Measurements from ENCODE around the gene ADORA3. TPM values are rescaled to one million over a fixed set of nuclear protein-coding genes. Genes with fewer than 3 reads are reported as not detected.
A peak's percentile ranks its signal among the peaks of the same experiment; 100 is the strongest.

ADORA3 gene
- total and polyA plus RNA-seq, 2 of the 4 experiments (the other 2 are of a cell fraction) = not detected

GRCh38 chr1:111552587-111552986 is 49.2 kb upstream of the ADORA3 start:
- Histone ChIP-seq H2AK5ac (ENCODE audit: low read depth, low read length) (no peak overlapping the region; the same call in 1 of the 2 replicates), H3K18ac (ENCODE audit: low read depth, low read length) (no peak overlapping the region), H3K36me3 (ENCODE audit: control insufficient read depth, insufficient read depth, low read length) (no peaks in the 10 kb centered on the region), H3K9me3 (ENCODE audit: control insufficient read depth, insufficient read depth, low read length) (no peaks in the 10 kb centered on the region), H4K91ac (ENCODE audit: insufficient read depth, low read depth, low read length) (no peak overlapping the region), H3K4me3 (ENCODE audit: insufficient read depth, low read depth, low read length) (no peak overlapping the region), H3K9me1 (ENCODE audit: insufficient read depth, low read length) (peaks cover 6% of the 10 kb centered on the region; the same call in 1 of the 2 replicates), H3K27ac (ENCODE audit: insufficient read depth, low read length) (no peak overlapping the region), H2BK5ac (ENCODE audit: low read depth, low read length, poor library complexity, severe bottlenecking) (peak overlapping the region; percentile 50), H3K4ac (ENCODE audit: low read depth, low read length) (peak overlapping the region; percentile 16; the same call in 1 of the 2 replicates), H3K56ac (ENCODE audit: extremely low read depth, insufficient read depth, low read length) (no peak overlapping the region), H3K27me3 (ENCODE audit: control insufficient read depth, insufficient read depth, low read length) (no peaks in the 10 kb centered on the region), H2AFZ (replicated peaks; ENCODE audit: low read length, poor library complexity) (no peak overlapping the region), H3K9ac (ENCODE audit: low read depth, low read length) (no peak overlapping the region), H2BK20ac (ENCODE audit: low read depth, low read length) (peak overlapping the region; percentile 47; the same call in 1 of the 2 replicates), H2AK9ac (replicated peaks; ENCODE audit: low read depth, low read length, poor library complexity) (no peak overlapping the region), H3K14ac (replicated peaks; ENCODE audit: low read depth, low read length) (0 out of 2 replicates have a peak overlapping the region, but pooled peaks have one; percentile 23), H4K20me1 (ENCODE audit: insufficient read depth, low read length) (no peaks in the 10 kb centered on the region), H3K23ac (ENCODE audit: low read depth, low read length) (no peak overlapping the region), H2BK120ac (ENCODE audit: low read depth, low read length) (peak overlapping the region; percentile 47; the same call in 1 of the 2 replicates), H4K8ac (ENCODE audit: low read depth in 2 of 2, low read length in 2 of 2) (no peak overlapping the region), H2BK15ac (ENCODE audit: low read depth, low read length) (no peak overlapping the region), H3K79me1 (ENCODE audit: low read depth in 1 of 2, low read length in 2 of 2) (no peaks in the 10 kb centered on the region), H3K4me2 (ENCODE audit: low read depth, low read length) (no peak overlapping the region), H4K5ac (ENCODE audit: low read depth, low read length) (no peak overlapping the region; the same call in 1 of the 2 replicates), H3K4me1 (ENCODE audit: control insufficient read depth, insufficient read depth, low read length) (no peaks in the 10 kb centered on the region; the same call in 1 of the 2 replicates)
- dilution Hi-C loops (cut with HindIII; ENCODE audit: low sequenced_read_pairs, unreplicated experiment) = no loop called here
- ATAC-seq (ENCODE audit: low read depth) (no peak), DNase-seq (no peak)
- no TSS peak for BruUV-seq (replicated peaks)
- no peak for TF ChIP-seq BHLHE40 (IDR thresholded peaks at IDR 0.05; ENCODE audit: low read depth, low read length)
- no peak for TF ChIP-seq SMC3 (IDR thresholded peaks at IDR 0.05; ENCODE audit: low read depth, low read length)
- TF ChIP-seq MAZ (IDR thresholded peaks at IDR 0.05; ENCODE audit: borderline replicate concordance, low read depth, low read length) = no peak
- TF ChIP-seq, protein P1, sequence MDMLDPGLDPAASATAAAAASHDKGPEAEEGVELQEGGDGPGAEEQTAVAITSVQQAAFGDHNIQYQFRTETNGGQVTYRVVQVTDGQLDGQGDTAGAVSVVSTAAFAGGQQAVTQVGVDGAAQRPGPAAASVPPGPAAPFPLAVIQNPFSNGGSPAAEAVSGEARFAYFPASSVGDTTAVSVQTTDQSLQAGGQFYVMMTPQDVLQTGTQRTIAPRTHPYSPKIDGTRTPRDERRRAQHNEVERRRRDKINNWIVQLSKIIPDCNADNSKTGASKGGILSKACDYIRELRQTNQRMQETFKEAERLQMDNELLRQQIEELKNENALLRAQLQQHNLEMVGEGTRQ (IDR thresholded peaks at IDR 0.05; ENCODE audit: low read depth, low read length) = no peak
- no peak for TF ChIP-seq RFX5 (IDR thresholded peaks at IDR 0.05; ENCODE audit: low read depth, low read length)
- TF ChIP-seq ELK1 (IDR thresholded peaks at IDR 0.05; ENCODE audit: borderline replicate concordance, low read depth, low read length) = no peak
- no peak for TF ChIP-seq CEBPB (IDR thresholded peaks at IDR 0.05; ENCODE audit: low read depth, low read length)
- no peak for TF ChIP-seq POLR2A (IDR thresholded peaks at IDR 0.05; ENCODE audit: low read depth, low read length)
- in situ Hi-C loops (cut with MboI; ENCODE audit: low sequenced_read_pairs) = no loop called here
- intact Hi-C loops (cut with micrococcal nuclease) = loop anchor here (5.0 kb wide), 1 partner anchor 35 kb away; no protein-coding TSS in a partner anchor
- POLR2A ChIA-PET (ENCODE audit: unreplicated experiment) = no interaction called here
- CTCF ChIA-PET = interaction anchor here (0.7 kb wide), 1 partner anchor 11 kb away, joined by 3 read pairs; no protein-coding TSS in a partner anchor
